ENCODE results near the gene UNC119. TPM values are rescaled to one million over a fixed set of nuclear protein-coding genes. Genes with fewer than 3 reads are reported as not detected.

Gene UNC119
- total RNA-seq, 1 experiment from 2014 or later, result 44.6 TPM

DNA sequence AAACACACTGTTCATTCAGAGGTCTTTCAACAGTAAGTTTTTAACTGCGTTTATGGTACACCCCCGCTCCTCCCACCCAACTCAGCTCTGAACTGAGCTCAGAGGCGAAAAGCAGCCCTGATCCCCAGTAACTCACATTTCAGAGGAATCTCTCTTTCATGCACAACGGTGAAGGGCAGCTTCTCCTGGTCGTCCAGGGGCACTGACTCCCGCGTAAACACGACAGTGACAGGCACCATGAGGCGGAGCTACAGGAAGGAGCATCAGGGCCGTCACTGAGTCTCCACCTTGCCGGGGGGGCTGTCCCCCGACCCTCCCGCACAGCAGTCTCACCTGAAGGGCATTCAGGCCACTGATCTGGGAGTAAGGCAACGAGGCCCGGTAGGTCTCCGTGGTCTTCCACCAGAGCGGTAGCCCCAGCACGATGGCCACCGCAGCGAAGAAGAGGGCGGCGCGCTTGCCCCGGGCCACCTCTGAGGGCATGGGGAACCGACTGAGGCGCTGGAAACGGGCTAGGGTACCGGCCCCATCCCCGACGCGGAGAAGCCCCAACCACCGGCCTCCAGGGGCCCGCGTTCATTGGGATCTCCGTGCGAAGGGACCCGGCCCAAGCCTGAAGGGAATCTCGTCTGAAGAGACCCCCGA lies 18.4 kb upstream of the UNC119 start:
- intact Hi-C loops (cut with micrococcal nuclease; ENCODE audit: unreplicated experiment), result loop anchor here (2.0 kb wide), 1 partner anchor 18 kb away; the partner anchor contains the start of gene UNC119
- DNase-seq (ENCODE audit: low spot score), result peak; percentile 46
- H3K4me1 ChIP-seq (ENCODE audit: insufficient read depth, low read length, poor library complexity, severe bottlenecking), result peaks cover 15% of the 10 kb centered on the region
- TF ChIP-seq EZH2 (IDR thresholded peaks at IDR 0.05; ENCODE audit: borderline replicate concordance, low read depth, low read length, poor library complexity, severe bottlenecking) (no peak), CTCF (conservative IDR thresholded peaks at IDR 0.05; ENCODE audit: low read depth, low read length) (no peak)
- H3K27me3 ChIP-seq (replicated peaks; ENCODE audit: insufficient read depth, low read depth, low read length, poor library complexity), result no peaks in the 10 kb centered on the region
- peak overlapping the region; percentile 65 for H3K27ac ChIP-seq (ENCODE audit: low read depth, low read length, poor library complexity, severe bottlenecking)
- H3K36me3 ChIP-seq (ENCODE audit: insufficient read depth, low read length, poor library complexity, severe bottlenecking), result peaks cover 3% of the 10 kb centered on the region
- H3K4me3 ChIP-seq (ENCODE audit: low read depth, low read length, poor library complexity, severe bottlenecking), result peak overlapping the region; percentile 81
- BruUV-seq (replicated peaks), result no TSS peak
- ChIA-PET POLR2A (ENCODE audit: low non-redundant PET) (interaction anchor here (0.6 kb wide), 2 partner anchors 272 to 1364 kb away, joined by 3 to 11 read pairs; no protein-coding TSS in a partner anchor), CTCF (no interaction called here)
- H3K9me3 ChIP-seq (ENCODE audit: low read depth, low read length, poor library complexity, severe bottlenecking), result no peaks in the 10 kb centered on the region

DNA sequence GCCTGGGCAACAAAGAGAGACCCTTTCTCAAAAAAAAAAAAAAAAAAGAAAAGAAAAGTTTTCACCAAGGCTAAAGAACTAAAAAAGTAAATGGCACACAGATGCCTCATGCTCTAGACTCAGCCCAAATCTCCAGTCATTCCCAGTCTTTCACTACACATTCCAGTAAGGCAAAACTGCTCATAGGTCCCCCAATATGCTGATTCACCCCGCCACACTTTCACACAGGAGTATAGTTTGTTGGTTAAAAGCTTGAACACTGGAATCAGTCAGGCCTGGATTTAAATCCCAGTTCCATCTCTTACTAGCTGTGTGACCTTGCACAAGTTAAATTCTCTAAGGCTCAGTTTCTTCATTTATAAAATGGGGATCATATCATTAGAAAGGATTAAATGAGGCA lies 17.0 kb upstream of the UNC119 start:
- BruUV-seq (replicated peaks), result TSS peak; percentile 55
- H3K4me1 ChIP-seq (ENCODE audit: insufficient read depth, low read length, poor library complexity, severe bottlenecking), result peaks cover 15% of the 10 kb centered on the region
- H3K9me3 ChIP-seq (ENCODE audit: low read depth, low read length, poor library complexity, severe bottlenecking), result no peaks in the 10 kb centered on the region
- DNase-seq (ENCODE audit: low spot score), result no peak
- POLR2A ChIA-PET (ENCODE audit: low non-redundant PET), result no interaction called here
- H3K4me3 ChIP-seq (ENCODE audit: low read depth, low read length, poor library complexity, severe bottlenecking), result no peak overlapping the region
- no peaks in the 10 kb centered on the region for H3K36me3 ChIP-seq (ENCODE audit: insufficient read depth, low read length, poor library complexity, severe bottlenecking)
- H3K27me3 ChIP-seq (replicated peaks; ENCODE audit: insufficient read depth, low read depth, low read length, poor library complexity), result no peaks in the 10 kb centered on the region
- H3K27ac ChIP-seq (ENCODE audit: low read depth, low read length, poor library complexity, severe bottlenecking), result no peak overlapping the region
- CTCF ChIA-PET, result no interaction called here
- TF ChIP-seq CTCF (conservative IDR thresholded peaks at IDR 0.05; ENCODE audit: low read depth, low read length) (no peak), EZH2 (IDR thresholded peaks at IDR 0.05; ENCODE audit: borderline replicate concordance, low read depth, low read length, poor library complexity, severe bottlenecking) (no peak)
- intact Hi-C loops (cut with micrococcal nuclease; ENCODE audit: unreplicated experiment), result no loop called here

GRCh38 chr17:28567604-28568003 lies 15.2 kb upstream of the UNC119 start:
- H3K4me1 ChIP-seq (ENCODE audit: insufficient read depth, low read length, poor library complexity, severe bottlenecking), result peaks cover 15% of the 10 kb centered on the region
- H3K9me3 ChIP-seq (ENCODE audit: low read depth, low read length, poor library complexity, severe bottlenecking), result no peaks in the 10 kb centered on the region
- BruUV-seq (replicated peaks), result no TSS peak
- H3K4me3 ChIP-seq (ENCODE audit: low read depth, low read length, poor library complexity, severe bottlenecking), result no peak overlapping the region
- H3K36me3 ChIP-seq (ENCODE audit: insufficient read depth, low read length, poor library complexity, severe bottlenecking), result peaks cover 6% of the 10 kb centered on the region
- DNase-seq (ENCODE audit: low spot score), result no peak
- no peak for TF ChIP-seq CTCF (conservative IDR thresholded peaks at IDR 0.05; ENCODE audit: low read depth, low read length)
- no peak for TF ChIP-seq EZH2 (IDR thresholded peaks at IDR 0.05; ENCODE audit: borderline replicate concordance, low read depth, low read length, poor library complexity, severe bottlenecking)
- intact Hi-C loops (cut with micrococcal nuclease; ENCODE audit: unreplicated experiment), result no loop called here
- H3K27ac ChIP-seq (ENCODE audit: low read depth, low read length, poor library complexity, severe bottlenecking), result no peak overlapping the region
- ChIA-PET POLR2A (ENCODE audit: low non-redundant PET) (no interaction called here), CTCF (no interaction called here)
- no peaks in the 10 kb centered on the region for H3K27me3 ChIP-seq (replicated peaks; ENCODE audit: insufficient read depth, low read depth, low read length, poor library complexity)
